Measurements from ENCODE around the gene RAVER2. TPM values are rescaled to one million over a fixed set of nuclear protein-coding genes. Genes with fewer than 3 reads are reported as not detected.
"Not testable (repeated sequence)": the region's sequence is repeated elsewhere in the genome, so short reads cannot be mapped to it uniquely, and the experiment has no call there.

The RAVER2 gene
- total and polyA plus RNA-seq, 4 donors: 20.3 to 27.1 (median 23.6) TPM

DNA sequence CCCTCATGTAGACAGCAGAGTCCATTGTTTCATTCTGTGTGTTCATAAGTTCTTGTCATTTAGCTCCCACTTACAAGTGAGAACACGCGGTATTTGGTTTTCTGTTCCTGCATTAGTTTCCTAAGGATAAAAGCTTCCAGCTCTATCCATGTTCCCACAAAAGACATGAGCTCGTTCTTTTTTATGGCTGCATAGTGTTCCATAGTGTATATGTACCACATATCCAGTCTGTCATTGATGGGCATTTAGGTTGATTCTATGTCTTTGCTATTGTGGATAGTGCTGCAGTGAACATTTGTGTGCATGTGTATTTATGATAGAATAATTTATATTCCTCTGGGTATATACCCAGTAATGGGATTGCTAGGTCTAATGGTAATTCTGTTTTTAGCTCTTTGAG lies 75.7 kb downstream of the RAVER2 start:
- 100% methylated on average over 2 of the region's 3 CpGs for WGBS (ENCODE audit: insufficient coverage)

DNA sequence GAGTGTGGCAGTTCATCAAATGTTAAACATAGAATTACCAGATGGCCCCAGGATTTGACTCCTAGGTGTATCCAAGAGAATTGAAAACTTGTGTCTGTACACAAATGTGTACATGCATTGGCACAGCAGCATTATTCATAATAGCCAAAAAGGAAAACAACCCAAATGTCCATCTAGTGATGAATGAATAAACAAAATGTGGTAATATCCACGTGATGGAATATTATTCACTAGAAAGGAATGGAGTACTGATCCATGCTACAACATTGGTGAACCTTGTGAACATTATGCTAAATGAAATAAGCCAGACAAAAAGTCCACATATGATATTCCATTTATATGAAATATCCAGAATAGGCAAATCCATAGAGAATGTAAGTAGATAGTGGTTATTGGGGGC lies 77.7 kb downstream of the RAVER2 start:
- no peak overlapping the region for H3K4me3 ChIP-seq (ENCODE audit: low read depth, low read length)
- no peaks in the 10 kb centered on the region for H3K4me1 ChIP-seq (ENCODE audit: control insufficient read depth, insufficient read depth, low read length)
- no peaks in the 10 kb centered on the region for H3K27me3 ChIP-seq (ENCODE audit: control insufficient read depth, insufficient read depth, low read length)
- H3K36me3 ChIP-seq (ENCODE audit: control insufficient read depth, insufficient read depth, low read length): no peaks in the 10 kb centered on the region
- no peak overlapping the region for H3K27ac ChIP-seq (ENCODE audit: low read depth, low read length)
- peaks cover 1% of the 10 kb centered on the region for H3K9me3 ChIP-seq (ENCODE audit: control insufficient read depth, insufficient read depth, low read length)
- WGBS (ENCODE audit: insufficient coverage): no CpG with 5 or more reads among the region's 1 CpG
- DNase-seq (ENCODE audit: low read depth in 4 of 6, low spot score in 6 of 6): no peak

More for the DNA sequence above, 75.7 kb downstream of the RAVER2 start:
- H3K4me3 ChIP-seq (ENCODE audit: low read depth, low read length); H3K27ac ChIP-seq (ENCODE audit: low read depth, low read length); H3K9me3 ChIP-seq (ENCODE audit: control insufficient read depth, insufficient read depth, low read length); H3K27me3 ChIP-seq (ENCODE audit: control insufficient read depth, insufficient read depth, low read length); H3K36me3 ChIP-seq (ENCODE audit: control insufficient read depth, insufficient read depth, low read length); DNase-seq (ENCODE audit: low read depth in 4 of 6, low spot score in 6 of 6); H3K4me1 ChIP-seq (ENCODE audit: control insufficient read depth, insufficient read depth, low read length): not testable (repeated sequence)

DNA sequence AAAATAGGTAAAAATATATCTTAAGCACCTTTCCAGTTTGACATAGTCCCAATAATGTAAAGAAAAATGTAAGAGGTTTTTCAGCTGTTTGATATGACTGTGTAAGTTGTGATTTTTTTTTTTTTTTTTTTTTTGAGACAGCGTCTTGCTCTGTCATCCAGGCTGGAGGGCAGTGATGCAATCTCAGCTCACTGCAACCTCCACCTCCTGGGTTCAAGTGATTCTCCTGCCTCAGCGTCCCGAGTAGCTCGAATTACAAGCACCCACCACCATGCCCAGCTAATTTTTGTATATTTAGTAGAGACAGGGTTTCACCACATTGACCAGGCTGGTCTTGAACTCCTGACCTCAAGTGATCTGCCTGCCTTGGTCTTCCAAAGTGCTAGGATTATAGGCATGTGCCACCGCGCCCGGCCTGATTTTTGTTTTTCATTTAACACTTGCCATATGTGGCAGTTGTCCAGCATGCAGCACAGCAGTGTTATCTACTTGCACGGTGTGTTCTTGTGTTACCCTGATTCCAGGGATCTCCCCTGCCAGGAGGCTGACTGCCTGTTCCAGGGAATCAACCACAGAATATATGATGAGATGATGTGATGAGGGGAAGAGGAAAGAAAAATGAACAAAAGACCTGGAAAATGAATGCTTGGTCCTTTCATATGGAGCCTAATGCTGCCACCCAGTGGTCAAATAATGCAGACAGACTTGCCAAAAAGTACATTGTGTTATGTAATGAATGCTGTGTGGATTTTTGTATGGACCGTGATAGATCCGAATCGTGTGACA lies 79.0 kb downstream of the RAVER2 start:
- H3K4me1 ChIP-seq (ENCODE audit: control insufficient read depth, insufficient read depth, low read length): no peaks in the 10 kb centered on the region
- no peak overlapping the region for H3K27ac ChIP-seq (ENCODE audit: low read depth, low read length)
- no peaks in the 10 kb centered on the region for H3K36me3 ChIP-seq (ENCODE audit: control insufficient read depth, insufficient read depth, low read length)
- H3K9me3 ChIP-seq (ENCODE audit: control insufficient read depth, insufficient read depth, low read length): peaks cover 1% of the 10 kb centered on the region
- 0% methylated on average over 1 of the region's 11 CpGs for WGBS (ENCODE audit: insufficient coverage)
- H3K27me3 ChIP-seq (ENCODE audit: control insufficient read depth, insufficient read depth, low read length): no peaks in the 10 kb centered on the region
- H3K4me3 ChIP-seq (ENCODE audit: low read depth, low read length): no peak overlapping the region
- peak; percentile 77 to 97 (median 82) for DNase-seq (ENCODE audit: low read depth in 4 of 6, low spot score in 6 of 6)

DNA sequence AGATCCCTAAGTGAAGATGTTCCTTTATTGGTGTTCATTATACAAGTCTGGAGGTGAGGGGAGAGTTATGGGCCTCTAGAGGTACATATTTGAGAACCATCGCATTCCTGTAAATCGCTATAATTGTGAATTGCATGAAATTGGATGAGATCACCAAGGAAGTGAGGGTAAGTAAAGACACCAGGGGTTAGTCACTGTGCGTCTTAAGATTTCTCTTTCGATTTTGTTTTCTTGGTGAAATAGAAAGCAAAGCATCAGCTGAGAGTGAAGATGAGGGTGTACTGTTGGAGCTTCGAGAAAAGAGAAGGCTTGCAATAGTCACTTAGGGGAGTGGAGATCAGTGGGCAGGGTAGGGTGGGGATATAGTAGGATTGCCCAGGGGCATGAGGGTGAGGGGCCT lies 82.1 kb downstream of the RAVER2 start:
- Histone ChIP-seq H3K27me3 (ENCODE audit: control insufficient read depth, insufficient read depth, low read length) (no peaks in the 10 kb centered on the region), H3K9me3 (ENCODE audit: control insufficient read depth, insufficient read depth, low read length) (no peaks in the 10 kb centered on the region), H3K4me1 (ENCODE audit: control insufficient read depth, insufficient read depth, low read length) (no peaks in the 10 kb centered on the region), H3K36me3 (ENCODE audit: control insufficient read depth, insufficient read depth, low read length) (no peaks in the 10 kb centered on the region), H3K4me3 (ENCODE audit: low read depth, low read length) (no peak overlapping the region), H3K27ac (ENCODE audit: low read depth, low read length) (no peak overlapping the region)
- WGBS (ENCODE audit: insufficient coverage): 94% methylated on average over 5 of the region's 5 CpGs
- no peak for DNase-seq (ENCODE audit: low read depth in 4 of 6, low spot score in 6 of 6)

DNA sequence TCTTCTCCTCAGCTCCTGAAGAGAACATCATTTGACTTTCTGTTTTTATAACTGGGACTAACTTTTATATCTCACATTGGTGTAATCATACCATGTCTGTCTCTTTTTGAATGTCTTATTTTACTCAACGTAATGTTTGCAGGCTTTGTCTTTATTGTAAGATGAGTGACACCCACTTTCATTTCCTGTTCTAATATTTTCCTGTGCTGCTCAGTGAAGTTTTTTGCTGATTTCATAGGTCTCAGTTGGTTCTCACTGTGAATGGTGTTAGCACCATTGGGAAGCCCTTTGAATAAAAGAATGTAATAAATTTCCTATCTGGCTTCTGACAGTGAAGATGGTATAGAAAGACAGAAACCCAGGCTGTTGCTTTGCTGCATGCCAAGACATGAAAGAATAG lies 84.0 kb downstream of the RAVER2 start:
- no CpG with 5 or more reads among the region's 1 CpG for WGBS (ENCODE audit: insufficient coverage)
- Histone ChIP-seq H3K9me3 (ENCODE audit: control insufficient read depth, insufficient read depth, low read length) (no peaks in the 10 kb centered on the region), H3K27me3 (ENCODE audit: control insufficient read depth, insufficient read depth, low read length) (no peaks in the 10 kb centered on the region), H3K36me3 (ENCODE audit: control insufficient read depth, insufficient read depth, low read length) (no peaks in the 10 kb centered on the region), H3K27ac (ENCODE audit: low read depth, low read length) (no peak overlapping the region), H3K4me3 (ENCODE audit: low read depth, low read length) (no peak overlapping the region), H3K4me1 (ENCODE audit: control insufficient read depth, insufficient read depth, low read length) (no peaks in the 10 kb centered on the region)
- DNase-seq (ENCODE audit: low read depth in 4 of 6, low spot score in 6 of 6): no peak

DNA sequence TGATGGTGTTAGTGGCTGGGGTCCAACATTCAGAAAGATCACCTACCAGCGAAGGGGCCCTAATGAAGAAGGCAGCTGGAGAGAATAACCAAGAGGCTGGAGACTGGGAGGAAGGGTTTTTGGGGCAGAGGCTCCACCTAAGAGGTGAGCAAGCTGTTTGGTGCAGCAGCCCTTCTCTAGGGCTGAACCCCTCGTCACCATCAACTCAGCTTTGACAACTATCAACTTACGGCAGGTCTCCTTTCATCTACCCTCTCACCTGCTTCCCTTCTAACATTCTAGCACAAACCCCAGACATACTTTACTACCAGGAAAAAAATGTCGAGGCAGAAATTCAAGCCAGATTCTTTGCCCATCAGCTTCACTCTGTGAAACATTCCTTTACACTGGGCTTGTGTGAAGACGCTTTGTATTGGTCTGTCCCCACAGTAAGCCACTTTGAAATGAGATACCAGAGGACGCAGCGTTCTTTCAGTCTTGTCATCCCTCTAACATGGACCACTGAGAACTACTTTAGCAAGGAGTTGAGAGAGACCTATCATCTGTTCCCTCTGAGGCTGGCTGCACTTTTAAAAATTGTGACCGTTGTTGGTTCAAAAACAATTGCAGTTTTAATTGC lies 84.6 kb downstream of the RAVER2 start:
- no peaks in the 10 kb centered on the region for H3K4me1 ChIP-seq (ENCODE audit: control insufficient read depth, insufficient read depth, low read length)
- no peak overlapping the region for H3K4me3 ChIP-seq (ENCODE audit: low read depth, low read length)
- DNase-seq (ENCODE audit: low read depth in 4 of 6, low spot score in 6 of 6): no peak
- H3K27me3 ChIP-seq (ENCODE audit: control insufficient read depth, insufficient read depth, low read length): no peaks in the 10 kb centered on the region
- H3K9me3 ChIP-seq (ENCODE audit: control insufficient read depth, insufficient read depth, low read length): no peaks in the 10 kb centered on the region
- no peak overlapping the region for H3K27ac ChIP-seq (ENCODE audit: low read depth, low read length)
- no peaks in the 10 kb centered on the region for H3K36me3 ChIP-seq (ENCODE audit: control insufficient read depth, insufficient read depth, low read length)
- WGBS (ENCODE audit: insufficient coverage): 70% methylated on average over 7 of the region's 8 CpGs

DNA sequence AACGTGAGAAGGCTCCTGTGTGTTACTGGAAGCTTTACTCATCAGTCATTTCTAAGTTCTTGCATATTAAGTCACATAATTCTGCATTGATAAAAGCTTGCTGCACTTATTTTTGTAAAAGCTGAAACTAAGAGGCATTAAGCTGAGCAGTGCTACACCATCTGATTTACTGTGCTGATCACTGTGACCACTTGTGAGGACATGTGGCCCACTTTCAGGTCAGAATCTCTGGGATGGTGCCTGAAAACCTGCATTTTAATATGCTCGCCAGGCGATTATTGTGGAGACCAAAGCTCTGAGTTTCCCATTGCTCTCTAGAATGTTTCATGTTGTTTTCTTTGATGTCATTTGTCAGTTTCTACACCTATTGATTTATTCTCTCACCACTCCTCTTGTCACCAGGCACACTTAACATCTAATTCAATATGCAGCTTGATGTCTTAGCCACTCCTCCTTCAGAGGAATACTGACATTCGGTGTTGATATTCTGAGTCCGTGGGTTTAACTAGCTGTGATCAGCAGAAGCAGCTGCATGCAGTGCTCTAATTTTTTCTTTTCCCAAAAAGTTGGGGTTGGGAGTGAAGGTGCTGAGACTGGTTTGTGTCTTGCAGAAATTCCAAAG lies 85.3 kb downstream of the RAVER2 start:
- H3K27ac ChIP-seq (ENCODE audit: low read depth, low read length): no peak overlapping the region
- no peak overlapping the region for H3K4me3 ChIP-seq (ENCODE audit: low read depth, low read length)
- H3K4me1 ChIP-seq (ENCODE audit: control insufficient read depth, insufficient read depth, low read length): no peaks in the 10 kb centered on the region
- H3K27me3 ChIP-seq (ENCODE audit: control insufficient read depth, insufficient read depth, low read length): no peaks in the 10 kb centered on the region
- no peak for DNase-seq (ENCODE audit: low read depth in 4 of 6, low spot score in 6 of 6)
- H3K9me3 ChIP-seq (ENCODE audit: control insufficient read depth, insufficient read depth, low read length): no peaks in the 10 kb centered on the region
- 40% methylated on average over 1 of the region's 5 CpGs for WGBS (ENCODE audit: insufficient coverage)
- H3K36me3 ChIP-seq (ENCODE audit: control insufficient read depth, insufficient read depth, low read length): no peaks in the 10 kb centered on the region

DNA sequence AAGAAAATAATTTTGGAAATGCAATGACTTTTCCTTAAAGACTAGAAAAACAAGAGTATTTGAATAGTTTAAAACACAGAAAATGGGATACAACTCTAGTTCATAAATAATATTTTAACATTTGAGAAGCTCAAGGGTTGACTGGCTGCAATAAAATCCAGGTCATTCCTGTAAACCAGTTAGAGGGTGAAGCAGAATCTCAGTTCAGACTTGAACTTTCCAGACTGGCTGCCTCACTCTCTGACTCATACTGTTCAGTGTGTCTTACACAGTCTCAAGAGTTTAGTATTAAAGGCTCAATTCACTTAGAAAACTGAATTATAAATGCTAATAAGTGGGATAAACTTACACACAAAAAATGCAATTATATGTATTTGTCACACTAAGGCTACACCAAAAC lies 89.9 kb downstream of the RAVER2 start:
- peaks cover 23% of the 10 kb centered on the region for H3K36me3 ChIP-seq (ENCODE audit: control insufficient read depth, insufficient read depth, low read length)
- H3K4me1 ChIP-seq (ENCODE audit: control insufficient read depth, insufficient read depth, low read length): peaks cover 2% of the 10 kb centered on the region
- no peak overlapping the region for H3K27ac ChIP-seq (ENCODE audit: low read depth, low read length)
- H3K27me3 ChIP-seq (ENCODE audit: control insufficient read depth, insufficient read depth, low read length): no peaks in the 10 kb centered on the region
- no peak for DNase-seq (ENCODE audit: low read depth in 4 of 6, low spot score in 6 of 6)
- no peak overlapping the region for H3K4me3 ChIP-seq (ENCODE audit: low read depth, low read length)
- no peaks in the 10 kb centered on the region for H3K9me3 ChIP-seq (ENCODE audit: control insufficient read depth, insufficient read depth, low read length)

DNA sequence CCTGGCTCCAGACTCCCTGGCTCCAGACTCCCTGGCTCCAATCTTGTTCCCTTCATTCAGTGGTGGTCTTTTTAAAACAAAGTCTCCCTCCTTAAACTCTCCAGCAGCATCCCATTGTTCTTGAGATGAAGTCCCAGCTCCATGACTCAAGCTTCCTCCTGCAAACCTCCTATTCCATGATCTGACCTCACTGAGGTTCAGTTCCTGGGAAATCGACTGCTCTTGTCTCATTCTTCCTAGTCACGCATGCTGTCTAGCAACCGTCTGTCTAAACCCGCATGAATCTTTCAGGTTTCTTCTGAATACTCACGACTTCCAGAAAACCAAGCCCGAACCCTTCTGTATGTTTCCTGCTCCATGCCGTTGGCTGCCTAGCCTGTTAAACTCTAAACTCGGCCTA lies 91.9 kb downstream of the RAVER2 start:
- 89% methylated on average over 7 of the region's 8 CpGs for WGBS (ENCODE audit: insufficient coverage)
- no peaks in the 10 kb centered on the region for H3K27me3 ChIP-seq (ENCODE audit: control insufficient read depth, insufficient read depth, low read length)
- no peak overlapping the region for H3K27ac ChIP-seq (ENCODE audit: low read depth, low read length)
- H3K36me3 ChIP-seq (ENCODE audit: control insufficient read depth, insufficient read depth, low read length): peaks cover 35% of the 10 kb centered on the region
- DNase-seq (ENCODE audit: low read depth in 4 of 6, low spot score in 6 of 6): no peak
- H3K4me1 ChIP-seq (ENCODE audit: control insufficient read depth, insufficient read depth, low read length): peaks cover 8% of the 10 kb centered on the region
- no peaks in the 10 kb centered on the region for H3K9me3 ChIP-seq (ENCODE audit: control insufficient read depth, insufficient read depth, low read length)
- no peak overlapping the region for H3K4me3 ChIP-seq (ENCODE audit: low read depth, low read length)

DNA sequence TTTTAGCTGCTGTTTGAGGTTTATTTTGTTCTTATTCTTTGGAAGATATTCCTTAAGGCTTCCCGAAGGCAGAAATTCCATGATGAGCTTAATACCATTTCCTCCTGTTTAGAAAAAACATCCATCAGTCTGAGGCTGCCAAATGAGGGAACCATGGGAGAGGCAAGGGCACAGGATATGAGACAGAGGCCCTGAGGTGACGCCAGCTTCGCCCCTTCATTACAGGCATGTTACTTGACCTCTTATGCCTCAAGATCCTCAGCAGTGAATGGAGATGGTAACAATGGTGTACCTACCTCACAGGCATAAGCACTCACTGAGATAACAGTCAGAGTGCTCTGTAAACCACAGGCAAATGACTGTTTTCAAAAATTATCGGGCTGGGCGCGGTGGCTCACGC lies 93.6 kb downstream of the RAVER2 start:
- H3K27me3 ChIP-seq (ENCODE audit: control insufficient read depth, insufficient read depth, low read length): no peaks in the 10 kb centered on the region
- H3K9me3 ChIP-seq (ENCODE audit: control insufficient read depth, insufficient read depth, low read length): no peaks in the 10 kb centered on the region
- H3K4me3 ChIP-seq (ENCODE audit: low read depth, low read length): no peak overlapping the region
- H3K27ac ChIP-seq (ENCODE audit: low read depth, low read length): no peak overlapping the region
- no peak for DNase-seq (ENCODE audit: low read depth in 4 of 6, low spot score in 6 of 6)
- peaks cover 43% of the 10 kb centered on the region for H3K36me3 ChIP-seq (ENCODE audit: control insufficient read depth, insufficient read depth, low read length)
- WGBS (ENCODE audit: insufficient coverage): 100% methylated on average over 2 of the region's 7 CpGs
- peaks cover 8% of the 10 kb centered on the region for H3K4me1 ChIP-seq (ENCODE audit: control insufficient read depth, insufficient read depth, low read length)

Data from spinal cord (tissue), 10 donors.